Uterus (tissue), 2 donors: ENCODE measurements around the gene CRELD2.

Experiments
- POLR2A ChIP-seq, 2 donors: fragments of 450-650 bp; IDR thresholded peaks; one replicate each; pipeline ENCODE4 v1.6.1; 2016; ENCODE audit warnings: antibody characterized with exemption in 2 of 2, mild to moderate bottlenecking in 1 of 2, moderate library complexity in 1 of 2
- TF ChIP-seq, protein P1 (sequence below), 4 experiments: fragments of 200-600 bp in 2 of 4; fragments of 450-650 bp in 2 of 4; sonication (generic) in 2 of 4; IDR thresholded peaks; one replicate each; pipeline ENCODE4 v1.5.1; 2016 to 2019; ENCODE audit warnings: antibody characterized with exemption in 4 of 4, mild to moderate bottlenecking in 2 of 4, moderate library complexity in 1 of 4

- TF ChIP-seq, protein P1, sequence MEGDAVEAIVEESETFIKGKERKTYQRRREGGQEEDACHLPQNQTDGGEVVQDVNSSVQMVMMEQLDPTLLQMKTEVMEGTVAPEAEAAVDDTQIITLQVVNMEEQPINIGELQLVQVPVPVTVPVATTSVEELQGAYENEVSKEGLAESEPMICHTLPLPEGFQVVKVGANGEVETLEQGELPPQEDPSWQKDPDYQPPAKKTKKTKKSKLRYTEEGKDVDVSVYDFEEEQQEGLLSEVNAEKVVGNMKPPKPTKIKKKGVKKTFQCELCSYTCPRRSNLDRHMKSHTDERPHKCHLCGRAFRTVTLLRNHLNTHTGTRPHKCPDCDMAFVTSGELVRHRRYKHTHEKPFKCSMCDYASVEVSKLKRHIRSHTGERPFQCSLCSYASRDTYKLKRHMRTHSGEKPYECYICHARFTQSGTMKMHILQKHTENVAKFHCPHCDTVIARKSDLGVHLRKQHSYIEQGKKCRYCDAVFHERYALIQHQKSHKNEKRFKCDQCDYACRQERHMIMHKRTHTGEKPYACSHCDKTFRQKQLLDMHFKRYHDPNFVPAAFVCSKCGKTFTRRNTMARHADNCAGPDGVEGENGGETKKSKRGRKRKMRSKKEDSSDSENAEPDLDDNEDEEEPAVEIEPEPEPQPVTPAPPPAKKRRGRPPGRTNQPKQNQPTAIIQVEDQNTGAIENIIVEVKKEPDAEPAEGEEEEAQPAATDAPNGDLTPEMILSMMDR (IDR thresholded peaks at IDR 0.05) = no peak
- no peak for TF ChIP-seq POLR2A (IDR thresholded peaks at IDR 0.05)
Measured at GRCh38 chr22:49897015-49897684, 21.3 kb upstream of the CRELD2 start.
